Activated naive CD8-positive, alpha-beta T cell treated with anti-CD3 and anti-CD28 coated beads, Interleukin-2, amount 50 U/mL, for 16 hours (primary cell): ENCODE results near the gene CUEDC2.
A peak's percentile ranks its signal among the peaks of the same experiment; 100 is the strongest.

Experiments used
- DNase-seq: peaks from one replicate; pipeline ENCODE4 v3.0.0-alpha.2; 2020; ENCODE audit warnings: low read depth, low spot score

Gene CUEDC2

DNA sequence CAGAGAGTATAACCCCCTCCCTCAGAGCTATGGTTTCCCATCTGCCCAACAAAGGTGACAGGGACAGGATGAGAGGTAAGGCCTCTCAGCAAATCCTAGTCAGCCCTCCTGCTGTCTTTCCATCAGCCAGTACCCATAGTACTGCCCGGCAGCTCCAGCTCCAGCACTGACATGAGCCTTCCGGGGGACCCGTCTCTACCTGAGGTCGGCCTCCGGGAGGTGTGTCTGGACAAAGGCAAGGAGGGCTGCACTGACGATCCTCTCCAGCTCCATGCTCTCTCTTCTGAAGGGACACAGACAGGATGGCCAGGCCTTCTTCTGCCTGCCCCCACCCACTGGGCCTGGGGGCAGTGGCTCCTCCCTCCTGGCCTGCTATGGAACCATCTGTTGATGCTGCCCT, 7.5 kb downstream of the CUEDC2 start:
- DNase-seq: no peak

GRCh38 chr10:102424145-102424544, 8.2 kb downstream of the CUEDC2 start:
- DNase-seq: no peak

- DNase-seq: no peak
Measured at GRCh38 chr10:102423372-102423968, 8.9 kb downstream of the CUEDC2 start.

DNA sequence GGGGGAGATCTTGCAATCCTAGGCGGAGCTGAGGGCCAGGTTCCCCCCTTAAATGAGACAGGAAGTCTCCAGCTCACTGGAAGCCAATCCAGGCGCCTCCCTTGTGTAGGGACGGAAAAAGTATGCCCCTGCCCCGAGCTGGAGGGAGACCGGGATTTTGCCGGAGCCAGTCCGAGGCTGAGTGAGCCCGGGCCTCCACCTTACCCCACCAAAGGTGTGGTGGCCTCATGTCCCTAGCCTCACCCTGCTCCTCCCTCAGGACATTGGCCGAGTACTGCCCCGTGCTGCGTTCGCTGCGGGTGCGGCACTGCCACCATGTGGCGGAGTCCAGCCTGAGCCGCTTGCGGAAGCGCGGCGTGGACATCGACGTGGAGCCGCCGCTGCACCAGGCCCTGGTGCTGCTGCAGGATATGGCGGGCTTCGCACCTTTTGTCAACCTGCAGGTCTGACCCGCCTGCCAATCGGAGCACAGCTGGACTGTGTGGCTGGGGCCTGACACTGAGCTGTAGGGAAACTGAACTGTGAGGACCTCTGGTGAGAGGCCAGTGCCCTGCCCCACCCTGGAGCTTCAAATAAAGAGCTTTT, 9.7 kb downstream of the CUEDC2 start:
- DNase-seq: no peak

DNA sequence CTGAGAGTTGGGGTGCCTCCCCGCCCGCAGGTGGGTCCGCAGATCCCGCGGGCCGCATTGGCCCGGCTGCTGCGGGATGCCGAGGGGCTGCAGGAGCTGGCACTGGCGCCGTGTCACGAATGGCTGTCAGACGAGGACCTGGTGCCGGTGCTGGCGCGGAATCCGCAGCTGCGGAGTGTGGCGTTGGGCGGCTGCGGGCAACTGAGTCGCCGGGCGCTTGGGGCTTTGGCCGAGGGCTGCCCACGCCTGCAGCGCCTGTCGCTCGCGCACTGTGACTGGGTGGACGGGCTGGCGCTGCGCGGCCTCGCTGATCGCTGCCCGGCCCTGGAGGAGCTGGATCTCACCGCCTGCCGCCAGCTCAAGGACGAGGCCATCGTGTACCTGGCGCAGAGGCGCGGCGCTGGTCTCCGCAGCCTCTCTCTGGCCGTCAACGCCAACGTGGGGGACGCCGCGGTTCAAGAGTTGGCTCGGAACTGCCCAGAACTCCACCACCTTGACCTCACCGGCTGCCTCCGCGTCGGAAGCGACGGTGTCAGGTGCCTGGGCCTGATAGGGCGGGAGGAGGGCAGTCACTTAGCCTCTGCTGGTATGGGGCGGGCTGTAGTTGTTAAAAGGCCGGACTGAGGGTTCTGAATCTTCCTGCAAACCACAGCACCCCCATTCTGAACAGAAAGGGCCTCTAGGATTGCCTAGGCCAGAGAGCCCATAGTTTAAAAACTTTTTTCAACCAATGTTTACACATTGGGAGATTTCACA, 10.4 kb downstream of the CUEDC2 start:
- DNase-seq: no peak

- no peak for DNase-seq
Measured at GRCh38 chr10:102421507-102421756, 10.9 kb downstream of the CUEDC2 start.

GRCh38 chr10:102420714-102421506, 11.5 kb downstream of the CUEDC2 start, which contains the start of gene FBXL15:
FBXL15 (plus strand) TSS chr10:102420836; CDS start chr10:102421130, 294 bp downstream.
- peak; percentile 85 for DNase-seq

- DNase-seq: no peak
Measured at GRCh38 chr10:102420181-102420713, 12.1 kb downstream of the CUEDC2 start.

- no peak for DNase-seq
Measured at GRCh38 chr10:102419269-102420180, 12.8 kb downstream of the CUEDC2 start.

DNA sequence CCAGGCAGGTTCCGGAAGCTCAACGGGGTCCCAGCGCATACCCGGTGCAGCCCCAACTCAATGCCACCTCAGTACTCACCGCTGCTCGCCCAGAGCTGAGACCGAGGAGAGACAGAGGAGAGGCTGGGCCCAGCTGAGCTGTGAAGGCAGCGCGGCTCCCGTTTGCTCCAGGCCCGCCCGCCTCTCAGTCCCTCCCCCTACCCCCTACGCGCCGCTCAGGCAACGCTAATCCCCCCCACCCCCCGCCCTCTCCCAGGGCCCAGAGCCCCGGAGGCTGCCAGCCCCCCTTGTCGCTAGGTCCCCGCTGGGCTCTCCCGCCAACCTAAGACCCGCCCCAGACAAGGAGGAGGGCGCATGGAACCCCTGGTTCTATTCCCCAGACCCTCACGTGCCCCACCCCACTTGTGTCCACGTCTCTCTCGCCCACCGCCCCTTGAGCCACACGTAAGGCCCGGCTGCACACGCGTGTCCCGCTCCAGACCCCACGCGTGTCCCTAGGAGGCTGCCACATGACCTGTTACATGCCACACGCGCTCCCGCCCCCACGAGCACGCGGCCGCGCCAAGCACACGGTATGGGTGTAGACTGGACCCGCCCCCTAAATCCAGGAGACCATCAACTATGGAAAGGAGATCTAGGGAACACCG, 13.6 kb downstream of the CUEDC2 start, which contains the start of gene PSD:
PSD (minus strand) TSS at position 164 of the 647 bp plus-strand sequence. CDS start 1,747 bp downstream, outside the sequence.
- no peak for DNase-seq

- no peak for DNase-seq
Measured at GRCh38 chr10:102416695-102417094, 15.7 kb downstream of the CUEDC2 start.

DNA sequence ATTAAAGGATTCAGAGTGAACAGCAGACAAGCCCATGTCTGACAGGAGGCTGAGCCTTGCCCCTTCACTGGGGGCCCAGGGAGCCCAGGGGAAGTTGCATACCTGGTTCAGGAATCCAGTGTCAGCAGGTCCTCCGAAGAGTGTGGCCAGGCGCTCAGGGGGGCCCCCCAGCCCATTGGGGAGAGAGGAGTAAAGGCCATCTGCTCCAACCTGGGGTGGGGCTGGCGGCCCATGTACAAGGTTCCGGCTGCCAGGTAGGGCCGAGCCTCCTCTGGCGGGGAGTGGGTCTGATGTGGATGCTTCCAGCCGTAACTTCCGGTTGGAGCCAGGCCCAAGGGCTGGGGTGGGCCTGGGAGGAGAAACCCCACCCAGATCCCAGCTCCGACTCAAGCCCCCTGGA, 16.1 kb downstream of the CUEDC2 start:
- no peak for DNase-seq

GRCh38 chr10:102414749-102415148, 17.6 kb downstream of the CUEDC2 start:
- DNase-seq: no peak

DNA sequence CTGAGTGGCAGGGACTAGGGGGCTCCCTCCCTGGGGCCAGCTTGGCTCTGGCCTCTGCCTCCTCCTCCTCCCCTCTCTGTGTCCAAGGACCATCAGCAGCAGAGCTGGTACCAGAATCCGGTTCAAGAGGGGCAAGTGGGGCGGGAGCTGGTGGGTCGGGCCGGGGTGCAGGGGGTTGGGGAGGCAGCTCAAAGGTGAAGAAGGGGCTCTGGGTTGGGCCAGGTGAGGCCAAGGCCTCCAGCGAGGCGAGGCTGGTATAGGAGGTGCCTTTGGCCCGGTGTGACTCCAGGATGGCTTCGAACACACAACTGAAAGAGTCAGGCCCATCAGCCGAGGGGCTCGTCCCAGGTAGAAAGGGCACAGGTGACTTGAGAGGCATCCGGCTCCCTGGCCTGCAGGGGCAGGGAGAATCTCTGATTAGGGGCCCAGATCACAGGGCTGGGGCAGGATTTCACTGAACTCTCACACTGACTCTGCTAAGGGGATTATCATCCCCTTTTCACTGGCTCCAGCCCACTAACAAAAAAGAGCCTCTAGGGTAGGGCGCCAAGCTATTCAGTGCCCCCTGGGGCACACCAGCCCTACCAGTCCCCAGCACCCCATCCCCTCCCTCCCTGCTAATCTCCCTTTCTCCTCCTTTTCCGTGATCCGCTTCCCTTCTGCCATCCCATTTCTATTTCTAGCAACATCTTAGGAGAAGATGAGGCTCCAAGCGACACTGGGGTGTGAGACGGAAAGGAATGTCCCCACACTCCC, 18.4 kb downstream of the CUEDC2 start:
- no peak for DNase-seq

DNA sequence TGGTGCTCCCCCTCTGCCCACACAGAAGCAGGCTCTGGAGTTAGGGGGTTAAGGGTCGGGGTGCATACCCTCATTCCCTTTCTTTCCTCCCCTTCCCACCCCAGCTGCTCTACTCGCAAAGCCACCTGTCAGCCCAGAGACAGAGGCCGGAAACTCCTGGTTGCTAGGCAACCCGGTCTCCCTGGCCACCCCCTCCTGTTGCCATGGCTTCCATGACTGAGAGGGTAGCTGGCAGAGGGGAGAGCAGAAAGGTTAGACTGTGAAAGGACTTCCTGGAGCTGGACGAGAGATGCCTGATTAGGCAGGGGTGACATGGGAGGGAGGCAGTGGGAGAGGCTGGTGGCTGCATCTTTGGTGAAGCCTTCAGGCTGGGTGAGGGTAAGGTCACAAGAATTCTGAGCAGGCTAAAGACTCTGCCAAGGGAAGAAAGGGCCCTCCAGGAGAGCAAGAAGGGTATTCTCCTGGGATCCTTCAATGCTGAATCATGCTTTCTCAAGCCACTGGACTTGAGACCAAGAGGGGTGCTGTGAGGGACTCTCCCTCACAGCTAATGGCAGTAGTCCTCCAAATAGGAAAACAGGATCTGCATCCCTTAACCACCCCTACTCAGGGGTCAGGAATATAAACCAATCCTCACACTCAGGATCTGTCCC, 19.2 kb downstream of the CUEDC2 start:
- DNase-seq: no peak

DNA sequence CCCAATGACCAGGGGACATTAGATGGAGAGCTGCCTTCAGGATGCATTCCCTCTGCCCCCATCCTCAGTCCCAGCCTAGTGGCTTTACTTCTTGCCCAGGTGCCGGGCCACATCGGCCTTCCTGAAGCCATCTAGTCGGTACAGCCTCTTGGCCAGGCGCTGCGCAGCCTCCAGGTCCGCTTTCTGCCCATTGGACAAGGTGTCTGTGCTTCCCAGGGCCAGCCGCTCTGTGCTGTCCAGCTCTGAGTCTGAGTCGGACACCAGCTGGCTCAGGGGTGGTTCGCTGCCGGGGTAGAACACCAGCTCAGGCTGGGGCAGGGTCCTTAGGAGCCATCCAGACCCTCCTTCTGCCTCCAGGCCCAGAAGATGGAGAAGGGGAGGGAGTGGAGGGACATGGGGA, 20.1 kb downstream of the CUEDC2 start:
- no peak for DNase-seq

- no peak for DNase-seq
Measured at GRCh38 chr10:102411341-102412255, 20.8 kb downstream of the CUEDC2 start.

DNA sequence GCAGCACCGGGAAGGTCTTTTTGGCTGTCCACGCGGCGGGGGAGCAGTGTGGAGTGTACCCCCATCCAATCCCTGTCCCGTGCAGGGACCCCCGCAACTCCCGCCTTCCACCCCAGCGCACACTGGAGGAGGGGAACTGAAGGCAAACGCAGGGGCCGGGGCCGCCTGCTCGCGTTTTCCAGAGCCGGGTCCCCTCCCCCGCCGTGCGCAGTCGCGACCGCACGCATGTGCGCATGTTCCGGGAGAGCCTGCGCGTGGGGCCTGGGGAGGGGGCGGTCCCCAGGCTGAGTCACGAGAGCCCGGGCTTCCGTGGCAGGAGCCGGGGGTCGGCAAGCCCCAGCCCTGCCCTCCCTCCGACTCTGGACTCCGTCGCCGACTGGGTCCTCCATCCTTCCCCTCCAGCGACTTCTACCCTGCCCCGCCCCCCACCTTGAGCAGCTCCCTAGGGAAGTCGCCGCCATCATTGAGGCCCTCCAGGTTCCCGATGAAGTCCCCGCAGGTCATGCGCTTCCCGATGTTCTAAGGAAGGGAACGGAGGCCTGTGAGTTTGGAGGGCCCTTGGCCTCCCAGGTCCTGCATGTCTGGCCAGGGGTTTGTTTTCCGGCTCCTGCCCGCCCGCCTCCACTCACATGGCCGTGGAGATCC, 21.8 kb downstream of the CUEDC2 start:
- peak; percentile 29 for DNase-seq
